Adrenal gland (tissue), 5 donors: Measurements from ENCODE around the gene DENND2A.

ENCODE experiments used
- POLR2A ChIP-seq, 2 donors: fragments of 450-650 bp; IDR thresholded peaks; one replicate each; pipeline ENCODE4 v1.6.1; 2017; ENCODE audit warnings: antibody characterized with exemption in 2 of 2, mild to moderate bottlenecking in 2 of 2, moderate library complexity in 1 of 2
- TF ChIP-seq, protein P1 (sequence below), 6 experiments: fragments of 450-650 bp in 4 of 6; fragments of 200-600 bp in 2 of 6; sonication (generic) in 1 of 6; IDR thresholded peaks; 1 replicate in 5 of 6; 2 replicates in 1 of 6; pipeline versions ENCODE4 v1.5.1 to v1.8.0; 2016 to 2021; ENCODE audit warnings: antibody characterized with exemption in 6 of 6, mild to moderate bottlenecking in 2 of 6, moderate library complexity in 1 of 6
- donor health status: DM: no; HTN: no; CAD: no.

DNA sequence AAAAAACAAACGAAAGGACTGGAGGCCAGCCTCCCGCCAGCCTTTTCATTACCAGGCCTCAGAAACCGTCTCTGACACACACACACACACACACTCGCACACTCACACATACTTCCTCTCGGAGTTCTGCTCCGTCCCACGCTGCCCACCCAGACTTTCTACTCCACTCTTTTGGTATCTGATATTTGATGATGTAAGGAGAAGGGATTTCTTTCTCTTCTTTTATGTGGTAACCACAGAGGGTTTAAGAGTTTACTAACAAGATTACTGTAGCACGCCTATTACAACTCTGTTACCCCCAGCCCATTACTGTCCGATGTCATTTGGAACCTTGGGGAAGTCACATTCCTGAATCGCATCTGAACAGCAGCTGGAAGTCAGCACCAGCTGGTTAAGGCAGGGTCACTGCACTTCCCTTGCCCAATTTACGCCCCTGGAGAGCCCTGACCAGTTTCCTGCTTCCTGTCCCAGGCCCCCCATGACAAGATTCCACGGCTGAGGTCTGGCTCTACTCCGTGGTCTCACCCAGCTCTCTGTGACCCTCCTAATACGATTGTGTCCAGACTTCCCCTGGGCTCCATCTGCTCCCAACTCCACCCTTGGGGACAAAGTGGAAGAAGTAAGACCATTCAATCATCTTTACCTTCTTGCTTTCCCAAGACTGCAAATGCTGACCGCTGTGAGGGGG, 1.1 kb downstream of the DENND2A start:
- TF ChIP-seq, protein P1, sequence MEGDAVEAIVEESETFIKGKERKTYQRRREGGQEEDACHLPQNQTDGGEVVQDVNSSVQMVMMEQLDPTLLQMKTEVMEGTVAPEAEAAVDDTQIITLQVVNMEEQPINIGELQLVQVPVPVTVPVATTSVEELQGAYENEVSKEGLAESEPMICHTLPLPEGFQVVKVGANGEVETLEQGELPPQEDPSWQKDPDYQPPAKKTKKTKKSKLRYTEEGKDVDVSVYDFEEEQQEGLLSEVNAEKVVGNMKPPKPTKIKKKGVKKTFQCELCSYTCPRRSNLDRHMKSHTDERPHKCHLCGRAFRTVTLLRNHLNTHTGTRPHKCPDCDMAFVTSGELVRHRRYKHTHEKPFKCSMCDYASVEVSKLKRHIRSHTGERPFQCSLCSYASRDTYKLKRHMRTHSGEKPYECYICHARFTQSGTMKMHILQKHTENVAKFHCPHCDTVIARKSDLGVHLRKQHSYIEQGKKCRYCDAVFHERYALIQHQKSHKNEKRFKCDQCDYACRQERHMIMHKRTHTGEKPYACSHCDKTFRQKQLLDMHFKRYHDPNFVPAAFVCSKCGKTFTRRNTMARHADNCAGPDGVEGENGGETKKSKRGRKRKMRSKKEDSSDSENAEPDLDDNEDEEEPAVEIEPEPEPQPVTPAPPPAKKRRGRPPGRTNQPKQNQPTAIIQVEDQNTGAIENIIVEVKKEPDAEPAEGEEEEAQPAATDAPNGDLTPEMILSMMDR (IDR thresholded peaks at IDR 0.05): no peak
- TF ChIP-seq POLR2A (IDR thresholded peaks at IDR 0.05): no peak
